Transverse colon (tissue), 4 donors: Measurements from ENCODE around the gene ATE1. TPM values are rescaled to one million over a fixed set of nuclear protein-coding genes. Genes with fewer than 3 reads are reported as not detected.

Source experiments
- DNase-seq: peaks from one replicate; pipeline ENCODE4 v3.0.0-alpha.2; 2019
- H3K27ac ChIP-seq, 4 donors: fragments of 200-600 bp; sonication (generic); 2 replicates each; pipeline ENCODE4 v1.5.1; 2016 to 2018; ENCODE audit warnings: inconsistent platforms in 4 of 4
- H3K27me3 ChIP-seq: fragments of 200-600 bp; sonication (generic); 2 replicates; pipeline ENCODE4 v1.5.1; 2017; ENCODE audit warnings: inconsistent platforms
- H3K36me3 ChIP-seq, 4 donors: fragments of 200-600 bp; sonication (generic); 2 replicates each; pipeline ENCODE4 v1.5.1; 2017 to 2019; ENCODE audit warnings: inconsistent platforms in 4 of 4
- H3K4me1 ChIP-seq, 4 donors: fragments of 200-600 bp; sonication (generic); 2 replicates each; pipeline ENCODE4 v1.5.1; 2017 to 2020; ENCODE audit warnings: inconsistent platforms in 4 of 4
- H3K4me3 ChIP-seq, 4 donors: fragments of 200-600 bp; sonication (generic); 1 replicate in 1 of 4; 2 replicates in 3 of 4; pipeline versions ENCODE4 v1.5.1 to v1.6.1; 2017 to 2019; ENCODE audit warnings: inconsistent platforms in 4 of 4
- H3K9me3 ChIP-seq, 2 donors: fragments of 200-600 bp; sonication (generic); 2 replicates each; pipeline ENCODE4 v1.5.1; 2017 to 2019; ENCODE audit warnings: inconsistent platforms in 2 of 2
- CTCF ChIP-seq, 5 experiments: fragments of 200-600 bp in 3 of 5; fragments of 450-650 bp in 2 of 5; sonication (generic) in 3 of 5; IDR thresholded peaks; 1 replicate in 2 of 5; 2 replicates in 3 of 5; pipeline ENCODE4 v1.5.1; 2016 to 2017; ENCODE audit warnings: antibody characterized with exemption in 5 of 5, inconsistent platforms in 3 of 5, mild to moderate bottlenecking in 2 of 5, moderate library complexity in 1 of 5
- EP300 ChIP-seq: sonication (generic); formaldehyde crosslinking; IDR thresholded peaks from one replicate; pipeline ENCODE4 v1.6.1; 2017; ENCODE audit warnings: antibody characterized with exemption, low read depth
- POLR2A ChIP-seq: fragments of 450-650 bp; IDR thresholded peaks from one replicate; pipeline ENCODE4 v1.6.1; 2016; ENCODE audit warnings: antibody characterized with exemption, mild to moderate bottlenecking, moderate library complexity
- POLR2AphosphoS5 ChIP-seq, 3 donors: sonication (generic); formaldehyde crosslinking; IDR thresholded peaks; one replicate each; pipeline ENCODE4 v1.6.1; 2016; ENCODE audit warnings: antibody characterized with exemption in 3 of 3
- WGBS, 2 donors: methylation state at CpG; one replicate each; pipeline ENCODE4 v1.1.5; 2018; ENCODE audit warnings: low coverage in 1 of 2; 5-methylcytosine and 5-hydroxymethylcytosine counted together
- in situ Hi-C, 4 donors: fragments of 200-750 bp; cut with MboI; loops; one replicate each; pipeline versions ENCODE4 v1.15.0 to v1.15.1; 2017; ENCODE audit warnings: low sequenced_read_pairs in 3 of 4, low pct_ligation_motif_present in 1 of 4, low pct_unique_long_range_greater_than_20kb in 1 of 4
- intact Hi-C: fragments of 100-400 bp; cut with DNase I; formaldehyde crosslinking; loops from one replicate; pipeline ENCODE4 v1.15.1; 2023; ENCODE audit warnings: low total_unique reads
- total RNA-seq, 4 donors: library from RNA; depleted of rRNA; stranded (reverse); fragments of >200 nt; gene quantifications; one replicate each; pipeline ENCODE4 v1.1.0, GENCODE V29; 2016

Gene ATE1
- total RNA-seq, 4 donors from 2014 or later: 25.3 to 1,446 (median 31.4) TPM

- DNase-seq: no peak
- Histone ChIP-seq H3K4me1 (peaks cover 0 to 6% (median 3%) of the 10 kb centered on the region in 4 donors), H3K9me3 (no peaks in the 10 kb centered on the region), H3K4me3 (no peak overlapping the region), H3K27me3 (no peaks in the 10 kb centered on the region), H3K27ac (no peak overlapping the region), H3K36me3 (peaks cover 0 to 24% (median 0%) of the 10 kb centered on the region in 4 donors)
- intact Hi-C loops (no loop called here), in situ Hi-C loops (no loop called here)
- no peak for TF ChIP-seq CTCF (IDR thresholded peaks at IDR 0.05)
- TF ChIP-seq POLR2A: no peak
- TF ChIP-seq POLR2AphosphoS5 (IDR thresholded peaks at IDR 0.05): no peak
- no peak for TF ChIP-seq EP300
- WGBS, 2 donors: 97 to 100% methylated on average over 1 to 4 of the region's 4 CpGs
Observed at GRCh38 chr10:121838931-121839330, 88.9 kb downstream of the ATE1 start.

- Histone ChIP-seq H3K27ac (no peak overlapping the region), H3K9me3 (no peaks in the 10 kb centered on the region), H3K4me3 (no peak overlapping the region), H3K4me1 (peaks cover 0 to 5% (median 2%) of the 10 kb centered on the region in 4 donors), H3K36me3 (peaks cover 0 to 24% (median 0%) of the 10 kb centered on the region in 4 donors), H3K27me3 (no peaks in the 10 kb centered on the region)
- intact Hi-C loops (no loop called here), in situ Hi-C loops (no loop called here)
- WGBS, 2 donors: 86 to 93% methylated on average over 3 to 4 of the region's 4 CpGs
- TF ChIP-seq POLR2A: no peak
- no peak for TF ChIP-seq POLR2AphosphoS5 (IDR thresholded peaks at IDR 0.05)
- no peak for TF ChIP-seq CTCF (IDR thresholded peaks at IDR 0.05)
- TF ChIP-seq EP300: no peak
- DNase-seq: no peak
Observed at GRCh38 chr10:121838149-121838548, 89.7 kb downstream of the ATE1 start.

- intact Hi-C loops: no loop called here
- in situ Hi-C loops: no loop called here
Observed at GRCh38 chr10:121836171-121836570, 91.7 kb downstream of the ATE1 start.

GRCh38 chr10:121835376-121835775 is 92.5 kb downstream of the ATE1 start:
- 52 to 68% methylated on average over 2 of the region's 2 CpGs for WGBS, 2 donors
- peaks cover 0 to 5% (median 3%) of the 10 kb centered on the region in 4 donors for H3K4me1 ChIP-seq
- intact Hi-C loops (no loop called here), in situ Hi-C loops (no loop called here)
- no peaks in the 10 kb centered on the region for H3K9me3 ChIP-seq
- no peak overlapping the region for H3K27ac ChIP-seq
- no peaks in the 10 kb centered on the region for H3K27me3 ChIP-seq
- no peak for TF ChIP-seq CTCF (IDR thresholded peaks at IDR 0.05)
- no peak for TF ChIP-seq POLR2A
- no peak for TF ChIP-seq EP300
- TF ChIP-seq POLR2AphosphoS5 (IDR thresholded peaks at IDR 0.05): no peak
- no peak for DNase-seq
- H3K36me3 ChIP-seq: peaks cover 0 to 24% (median 0%) of the 10 kb centered on the region in 4 donors
- H3K4me3 ChIP-seq: no peak overlapping the region

More at GRCh38 chr10:121836171-121836570, 91.7 kb downstream of the ATE1 start:
- DNase-seq: no peak
- TF ChIP-seq CTCF (IDR thresholded peaks at IDR 0.05) (no peak), POLR2AphosphoS5 (IDR thresholded peaks at IDR 0.05) (no peak), POLR2A (no peak), EP300 (no peak)
- Histone ChIP-seq H3K27me3 (no peaks in the 10 kb centered on the region), H3K4me3 (no peak overlapping the region), H3K4me1 (peaks cover 0 to 5% (median 3%) of the 10 kb centered on the region in 4 donors), H3K27ac (no peak overlapping the region), H3K36me3 (peaks cover 0 to 24% (median 0%) of the 10 kb centered on the region in 4 donors), H3K9me3 (no peaks in the 10 kb centered on the region)
- 92 to 93% methylated on average over 3 to 6 of the region's 6 CpGs for WGBS, 2 donors
